PC-9 (cell line): ENCODE data around the gene TAX1BP1. TPM values are rescaled to one million over a fixed set of nuclear protein-coding genes. Genes with fewer than 3 reads are reported as not detected.
"Not testable (repeated sequence)": the region's sequence is repeated elsewhere in the genome, so short reads cannot be mapped to it uniquely, and the experiment has no call there.

ENCODE experiments used
- BruUV-seq: library from RNA; stranded (reverse); fragments of 400-500 nt; replicated peaks from 2 replicates; lab custom pipeline; 2021; lab: Mats Ljungman, UMichigan
- CTCF ChIA-PET: fragments of 300-600 bp; sonication (Branson Sonifier 250); formaldehyde crosslinking; loops from one replicate; lab custom pipeline; 2022; ENCODE audit warnings: antibody characterized with exemption; lab: Charles Lee
- POLR2A ChIA-PET: fragments of 300-600 bp; sonication (Branson Sonifier 250); formaldehyde crosslinking; loops from one replicate; lab custom pipeline; 2022; ENCODE audit warnings: antibody characterized with exemption; ENCODE audit not compliant: unreplicated experiment; lab: Charles Lee
- DNase-seq, 2 experiments: peaks; one replicate each; pipeline versions ENCODE4 v3.0.0 to v3.0.0-alpha.2; 2015 to 2022; ENCODE audit warnings: mixed read lengths in 1 of 2
- H2AFZ ChIP-seq: fragments of 200-600 bp; sonication (generic); 2 replicates; pipeline ENCODE4 v1.8.1; 2017; ENCODE audit warnings: antibody characterized with exemption
- H3F3A ChIP-seq: fragments of 200-600 bp; sonication (generic); 2 replicates; pipeline ENCODE4 v1.8.1; 2017; ENCODE audit warnings: antibody characterized with exemption, mild to moderate bottlenecking, low read depth; ENCODE audit not compliant: insufficient read depth
- H3K27ac ChIP-seq: fragments of 200-600 bp; sonication (generic); 2 replicates; pipeline ENCODE4 v1.6.1; 2016; ENCODE audit warnings: mixed run types
- H3K27me3 ChIP-seq: fragments of 200-600 bp; sonication (generic); 2 replicates; pipeline ENCODE4 v1.6.1; 2016; ENCODE audit warnings: low read depth, mixed run types; ENCODE audit not compliant: insufficient read depth
- H3K36me3 ChIP-seq: fragments of 200-600 bp; sonication (generic); 2 replicates; pipeline ENCODE4 v1.6.1; 2016; ENCODE audit warnings: low read depth, mixed run types
- H3K4me1 ChIP-seq: fragments of 200-600 bp; sonication (generic); replicated peaks from 2 replicates; pipeline ENCODE4 v1.6.1; 2016; ENCODE audit warnings: mixed run types; ENCODE audit not compliant: insufficient read depth
- H3K4me2 ChIP-seq: fragments of 200-600 bp; sonication (generic); 2 replicates; pipeline ENCODE4 v1.6.1; 2017; ENCODE audit warnings: mixed run types
- H3K4me3 ChIP-seq: fragments of 200-600 bp; sonication (generic); 2 replicates; pipeline ENCODE4 v1.6.1; 2016; ENCODE audit warnings: mixed run types
- H3K79me2 ChIP-seq: fragments of 200-600 bp; sonication (generic); 2 replicates; pipeline ENCODE4 v1.6.1; 2017; ENCODE audit warnings: low read depth, mixed run types
- H3K9me2 ChIP-seq: fragments of 200-600 bp; sonication (generic); 2 replicates; pipeline ENCODE4 v1.8.1; 2017; ENCODE audit warnings: mild to moderate bottlenecking; ENCODE audit not compliant: insufficient read depth
- H3K9me3 ChIP-seq: fragments of 200-600 bp; sonication (generic); 2 replicates; pipeline ENCODE4 v1.8.1; 2016; ENCODE audit warnings: low read depth; ENCODE audit not compliant: insufficient read depth
- H4K20me1 ChIP-seq: fragments of 200-600 bp; sonication (generic); 2 replicates; pipeline ENCODE4 v1.8.1; 2017; ENCODE audit not compliant: insufficient read depth
- EZH2 ChIP-seq: fragments of 200-600 bp; sonication (generic); IDR thresholded peaks from 2 replicates; pipeline ENCODE4 v1.8.0; 2017; ENCODE audit warnings: antibody characterized with exemption, low read depth
- intact Hi-C: fragments of 100-400 bp; cut with micrococcal nuclease; formaldehyde crosslinking; loops from one replicate; pipeline ENCODE4 v1.10.0; 2022; ENCODE audit not compliant: unreplicated experiment
- total RNA-seq: library from RNA; stranded (reverse); gene quantifications from 2 replicates; pipeline ENCODE4 v1.2.3, GENCODE V29; 2021
- TF ChIP-seq, protein P1 (sequence below): fragments of 200-600 bp; sonication (generic); conservative IDR thresholded peaks from 2 replicates; pipeline ENCODE4 v1.6.1; 2017; ENCODE audit warnings: mixed run types, antibody characterized with exemption, mild to moderate bottlenecking, moderate library complexity

Gene TAX1BP1
- total RNA-seq, 1 experiment from 2014 or later, result 174 TPM

DNA sequence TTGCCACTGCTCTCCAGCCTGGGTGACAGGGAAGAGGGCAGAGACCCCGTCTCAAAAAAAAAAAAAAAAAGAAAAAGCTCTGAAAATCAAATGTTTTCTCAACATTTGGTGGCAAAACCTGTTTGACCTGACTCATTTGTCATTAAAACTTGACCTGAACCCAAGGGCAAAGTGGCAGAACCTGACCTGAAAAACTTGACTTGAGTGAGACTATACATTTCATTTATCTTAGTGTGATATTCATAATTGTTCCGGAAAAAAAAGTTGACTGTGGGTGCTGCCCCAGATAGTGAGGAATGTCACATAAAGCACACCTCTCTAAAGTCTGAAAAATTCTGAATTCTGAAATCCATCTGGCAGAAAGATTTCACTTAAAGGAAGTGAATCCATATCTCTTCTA lies 2.3 kb upstream of the TAX1BP1 start:
- no peaks in the 10 kb centered on the region for H3K9me3 ChIP-seq
- peak overlapping the region; percentile 84 for H3K4me2 ChIP-seq
- no peaks in the 10 kb centered on the region for H3K9me2 ChIP-seq
- DNase-seq, result peak; percentile 35 to 90
- H3K27ac ChIP-seq, result peak overlapping the region; percentile 84
- no peaks in the 10 kb centered on the region for H3K36me3 ChIP-seq
- no peaks in the 10 kb centered on the region for H3K27me3 ChIP-seq
- H2AFZ ChIP-seq, result 0 out of 2 replicates have a peak overlapping the region, but pooled peaks have one; percentile 25
- H3F3A ChIP-seq, result peaks cover 35% of the 10 kb centered on the region
- POLR2A ChIA-PET, result interaction anchor here (0.6 kb wide), 2 partner anchors 27 to 363 kb away, joined by 3 to 5 read pairs; no protein-coding TSS in a partner anchor
- no peak for TF ChIP-seq EZH2
- TF ChIP-seq, protein P1, sequence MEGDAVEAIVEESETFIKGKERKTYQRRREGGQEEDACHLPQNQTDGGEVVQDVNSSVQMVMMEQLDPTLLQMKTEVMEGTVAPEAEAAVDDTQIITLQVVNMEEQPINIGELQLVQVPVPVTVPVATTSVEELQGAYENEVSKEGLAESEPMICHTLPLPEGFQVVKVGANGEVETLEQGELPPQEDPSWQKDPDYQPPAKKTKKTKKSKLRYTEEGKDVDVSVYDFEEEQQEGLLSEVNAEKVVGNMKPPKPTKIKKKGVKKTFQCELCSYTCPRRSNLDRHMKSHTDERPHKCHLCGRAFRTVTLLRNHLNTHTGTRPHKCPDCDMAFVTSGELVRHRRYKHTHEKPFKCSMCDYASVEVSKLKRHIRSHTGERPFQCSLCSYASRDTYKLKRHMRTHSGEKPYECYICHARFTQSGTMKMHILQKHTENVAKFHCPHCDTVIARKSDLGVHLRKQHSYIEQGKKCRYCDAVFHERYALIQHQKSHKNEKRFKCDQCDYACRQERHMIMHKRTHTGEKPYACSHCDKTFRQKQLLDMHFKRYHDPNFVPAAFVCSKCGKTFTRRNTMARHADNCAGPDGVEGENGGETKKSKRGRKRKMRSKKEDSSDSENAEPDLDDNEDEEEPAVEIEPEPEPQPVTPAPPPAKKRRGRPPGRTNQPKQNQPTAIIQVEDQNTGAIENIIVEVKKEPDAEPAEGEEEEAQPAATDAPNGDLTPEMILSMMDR, result no peak
- intact Hi-C loops, result loop anchor here (1.0 kb wide), 1 partner anchor 304 kb away; no protein-coding TSS in a partner anchor
- peaks cover 4% of the 10 kb centered on the region for H4K20me1 ChIP-seq
- CTCF ChIA-PET, result no interaction called here
- H3K79me2 ChIP-seq, result peaks cover 34% of the 10 kb centered on the region
- BruUV-seq, result no TSS peak
- peaks cover 65% of the 10 kb centered on the region for H3K4me1 ChIP-seq
- H3K4me3 ChIP-seq, result peak overlapping the region; percentile 24; the same call in 1 of the 2 replicates

DNA sequence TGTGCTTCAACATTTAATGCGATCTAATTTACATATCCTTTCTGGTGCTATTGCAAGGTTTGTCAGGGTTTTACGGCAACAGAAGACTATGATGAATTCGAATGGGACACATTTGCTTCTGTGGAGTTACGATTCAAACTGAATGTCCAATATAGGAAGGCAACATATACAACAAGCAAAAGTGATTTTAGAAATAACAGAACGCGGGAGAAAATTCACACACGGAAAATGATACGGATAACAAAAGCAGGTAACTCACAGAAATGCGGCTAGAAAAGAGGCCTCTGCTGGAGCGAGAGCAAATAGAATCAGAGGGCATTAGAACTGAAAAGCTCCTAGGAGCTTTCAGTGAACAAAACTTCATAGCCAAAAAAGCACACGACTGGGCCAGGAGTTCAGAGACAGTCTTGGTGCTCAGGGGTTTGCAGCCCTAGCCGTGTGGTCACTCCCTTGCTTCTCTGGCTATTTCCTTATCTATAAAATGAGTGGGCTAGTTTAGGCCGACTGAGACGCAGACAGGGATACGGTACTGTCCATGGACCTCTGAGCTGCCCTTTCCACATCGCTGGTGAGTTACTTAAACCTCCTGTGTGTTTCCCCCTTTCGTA lies 557 bp upstream of the TAX1BP1 start:
- intact Hi-C loops, result no loop called here
- DNase-seq, result no peak
- peak overlapping the region; percentile 84 for H3K4me2 ChIP-seq
- H4K20me1 ChIP-seq, result peaks cover 11% of the 10 kb centered on the region
- no peaks in the 10 kb centered on the region for H3K9me3 ChIP-seq
- CTCF ChIA-PET, result interaction anchor here (0.7 kb wide), 1 partner anchor 35 kb away, joined by 4 read pairs; no protein-coding TSS in a partner anchor
- no peaks in the 10 kb centered on the region for H3K9me2 ChIP-seq
- H2AFZ ChIP-seq, result peak overlapping the region; percentile 88
- no peaks in the 10 kb centered on the region for H3K27me3 ChIP-seq
- TF ChIP-seq, protein P1, result no peak
- peaks cover 36% of the 10 kb centered on the region for H3F3A ChIP-seq
- POLR2A ChIA-PET, result interaction anchor here (0.6 to 2.2 kb wide), 3 partner anchors 38 to 77 kb away, joined by 11 to 37 read pairs (median 13); partner anchors contain the start of gene HIBADH
- peak overlapping the region; percentile 84 for H3K4me3 ChIP-seq
- peaks cover 70% of the 10 kb centered on the region for H3K4me1 ChIP-seq
- H3K27ac ChIP-seq, result peak overlapping the region; percentile 84
- H3K79me2 ChIP-seq, result peaks cover 48% of the 10 kb centered on the region
- TSS peak; percentile 80 for BruUV-seq
- H3K36me3 ChIP-seq, result peaks cover 6% of the 10 kb centered on the region; the same call in 1 of the 2 replicates

DNA sequence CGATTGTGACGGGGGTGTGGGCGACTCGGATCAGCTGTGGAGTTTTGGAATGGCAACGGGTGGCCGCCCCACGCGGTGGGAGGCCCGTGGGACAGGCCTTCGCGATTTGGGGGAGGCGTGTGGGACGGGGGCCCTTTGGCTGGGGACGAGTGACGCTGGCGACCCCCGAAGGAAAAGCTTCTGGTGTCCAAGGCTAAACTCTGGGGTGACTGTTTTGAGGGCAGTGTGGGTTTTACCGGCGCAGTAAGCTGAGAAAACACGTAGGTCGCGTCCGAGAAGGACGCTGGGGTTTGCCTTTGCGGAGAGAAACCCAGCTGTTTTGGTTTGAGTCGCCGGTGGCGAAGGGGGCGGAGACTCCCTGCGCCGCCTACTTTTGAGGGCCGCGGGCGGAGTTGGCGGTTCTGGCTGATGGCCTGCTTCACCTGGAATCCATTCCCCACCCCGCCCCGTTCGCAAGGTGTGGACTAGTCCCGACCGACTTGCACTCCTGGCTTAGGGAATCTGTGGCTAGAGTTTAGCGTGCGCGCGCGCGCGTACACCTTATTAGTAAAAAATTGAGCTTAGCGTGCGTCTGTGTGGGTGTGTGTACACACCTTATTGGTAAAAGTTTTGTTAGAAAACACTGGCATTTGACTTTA lies 606 bp downstream of the TAX1BP1 start:
- intact Hi-C loops, result loop anchor here (1.0 to 10.0 kb wide), 6 partner anchors 62 to 626 kb away; no protein-coding TSS in a partner anchor
- H3K9me2 ChIP-seq, result no peaks in the 10 kb centered on the region
- peak overlapping the region; percentile 84 for H3K4me2 ChIP-seq
- H4K20me1 ChIP-seq, result peaks cover 23% of the 10 kb centered on the region
- peak overlapping the region; percentile 84 for H3K27ac ChIP-seq
- H2AFZ ChIP-seq, result peak overlapping the region; percentile 88
- TF ChIP-seq EZH2, result no peak
- TF ChIP-seq, protein P1, result no peak
- peak overlapping the region; percentile 84 for H3K4me3 ChIP-seq
- H3K4me1 ChIP-seq, result peaks cover 70% of the 10 kb centered on the region
- ChIA-PET CTCF (interaction anchor here (0.5 to 0.8 kb wide), 4 partner anchors 44 to 353 kb away, joined by 3 to 4 read pairs (median 4); no protein-coding TSS in a partner anchor), POLR2A (interaction anchor here (0.5 to 2.2 kb wide), 9 partner anchors 30 to 715 kb away, joined by 3 to 37 read pairs (median 6); partner anchors contain the start of gene HIBADH)
- H3K79me2 ChIP-seq, result peaks cover 60% of the 10 kb centered on the region
- H3F3A ChIP-seq, result peaks cover 40% of the 10 kb centered on the region
- TSS peak; percentile 53 for BruUV-seq
- H3K9me3 ChIP-seq, result no peaks in the 10 kb centered on the region
- no peaks in the 10 kb centered on the region for H3K27me3 ChIP-seq
- H3K36me3 ChIP-seq, result peaks cover 6% of the 10 kb centered on the region; the same call in 1 of the 2 replicates
- peak; percentile 97 to 99 for DNase-seq

DNA sequence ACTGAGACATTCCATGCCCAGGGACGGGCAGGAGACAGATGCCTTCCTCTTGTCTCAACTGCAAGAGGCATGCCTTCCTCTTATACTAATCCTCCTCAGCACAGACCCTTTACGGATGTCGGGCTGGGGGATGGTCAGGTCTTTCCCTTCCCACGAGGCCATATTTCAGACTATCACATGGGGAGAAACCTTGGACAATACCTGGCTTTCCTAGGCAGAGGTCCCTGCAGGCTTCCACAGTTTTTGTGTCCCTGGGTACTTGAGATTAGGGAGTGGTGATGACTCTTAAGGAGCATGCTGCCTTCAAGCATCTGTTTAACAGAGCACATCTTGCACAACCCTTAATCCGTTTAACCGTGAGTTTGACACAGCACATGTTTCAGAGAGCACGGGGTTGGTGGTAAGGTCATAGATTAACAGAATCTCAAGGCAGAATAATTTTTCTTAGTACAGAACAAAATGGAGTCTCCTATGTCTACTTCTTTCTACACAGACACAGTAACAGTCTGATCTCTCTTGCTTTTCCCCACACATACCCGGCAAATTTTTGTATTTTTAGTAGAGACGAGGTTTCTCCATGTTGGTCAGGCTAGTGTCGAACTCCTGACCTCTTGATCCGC lies 2.2 kb downstream of the TAX1BP1 start:
- not testable (repeated sequence) for H3K27ac ChIP-seq
- Histone ChIP-seq H3K4me2 (peak overlapping the region; percentile 84), H3K79me2 (peaks cover 76% of the 10 kb centered on the region)

More for the DNA sequence above, 2.2 kb downstream of the TAX1BP1 start:
- DNase-seq, result peak in 1 of 2 experiments; percentile 24
- H3F3A ChIP-seq, result peaks cover 34% of the 10 kb centered on the region
- H2AFZ ChIP-seq, H3K9me2 ChIP-seq, BruUV-seq, H3K36me3 ChIP-seq, H3K27me3 ChIP-seq, H3K4me3 ChIP-seq, POLR2A ChIA-PET, H3K9me3 ChIP-seq: not testable (repeated sequence)
- CTCF ChIA-PET, result interaction anchor here (1.0 kb wide), 1 partner anchor 30 kb away, joined by 3 read pairs; no protein-coding TSS in a partner anchor
- peaks cover 38% of the 10 kb centered on the region for H4K20me1 ChIP-seq
- intact Hi-C loops, result loop anchor here (10.0 kb wide), 2 partner anchors 547 to 627 kb away; no protein-coding TSS in a partner anchor
- peaks cover 64% of the 10 kb centered on the region for H3K4me1 ChIP-seq
